Ovary (tissue), 9 donors: ENCODE results near the gene HAUS6. TPM values are rescaled to one million over a fixed set of nuclear protein-coding genes. Genes with fewer than 3 reads are reported as not detected.

Experiments
- DNase-seq, 5 donors: peaks; one replicate each; pipeline ENCODE4 v3.0.0-alpha.2; 2019 to 2020
- H3K27ac ChIP-seq, 2 donors: fragments of 200-600 bp; one replicate each; pipeline versions ENCODE4 v1.5.1 to v1.8.0; 2019 to 2022
- H3K27me3 ChIP-seq: fragments of 200-600 bp; one replicate; pipeline ENCODE4 v1.8.0; 2022
- H3K36me3 ChIP-seq: fragments of 200-600 bp; sonication (generic); one replicate; pipeline ENCODE4 v1.5.1; 2019
- H3K4me1 ChIP-seq: one replicate; pipeline ENCODE4 v1.8.1; 2013; ENCODE audit warnings: mild to moderate bottlenecking, moderate library complexity; ENCODE audit not compliant: insufficient read depth
- H3K4me3 ChIP-seq: fragments of 200-600 bp; sonication (generic); one replicate; pipeline ENCODE4 v1.5.1; 2017
- H3K9me3 ChIP-seq, 2 donors: fragments of 200-600 bp in 1 of 2; sonication (generic) in 1 of 2; one replicate each; pipeline versions ENCODE4 v1.5.1 to v1.8.1; 2013 to 2019; ENCODE audit warnings: mild to moderate bottlenecking in 1 of 2, moderate library complexity in 1 of 2
- EP300 ChIP-seq: sonication (generic); formaldehyde crosslinking; IDR thresholded peaks from one replicate; pipeline ENCODE4 v1.6.1; 2017; ENCODE audit warnings: antibody characterized with exemption
- POLR2A ChIP-seq: fragments of 450-650 bp; IDR thresholded peaks from one replicate; pipeline ENCODE4 v1.6.1; 2017; ENCODE audit warnings: antibody characterized with exemption, mild to moderate bottlenecking, moderate library complexity
- WGBS, 3 donors: extraction: QIAGEN DNeasy Blood & Tissue Kit in 1 of 3; methylation state at CpG; one replicate each; pipeline versions ENCODE4 v1.1.5 to v1.1.7; 2013 to 2017; 5-methylcytosine and 5-hydroxymethylcytosine counted together
- intact Hi-C, 4 donors: fragments of 100-400 bp; cut with DNase I; formaldehyde crosslinking; loops; one replicate each; pipeline versions ENCODE4 v1.11.0 to v1.15.1; 2022 to 2023
- polyA plus RNA-seq, 2 donors: library from polyadenylated mRNA; stranded (reverse); fragments of 200-250 nt in 1 of 2; fragments of 350-450 nt in 1 of 2; fragmentation: Illumina TruSeq in 1 of 2; extraction: RNeasy Lipid Tissue Mini Kit (QIAGEN cat#74804) in 1 of 2; gene quantifications; one replicate each; pipeline ENCODE4 v1.2.3, GENCODE V29; 2013 to 2014
- small RNA-seq: library from RNA; depleted of rRNA; stranded (forward); fragments of <200 nt; gene quantifications from one replicate; pipeline ENCODE3, GENCODE V24; 2016
- total RNA-seq, 7 donors: library from RNA; depleted of rRNA in 2 of 7; stranded (reverse); fragments of >200 nt in 2 of 7; fragmentation: NEBNext Ultra II Directional in 3 of 7; extraction: Animal tissue kit (Norgen Biotek cat#: 25700) in 3 of 7; gene quantifications; one replicate each; pipeline versions ENCODE4 v1.1.0 to v1.2.4, GENCODE V29; 2016 to 2023
- TF ChIP-seq, protein P1 (sequence below), 3 donors: fragments of 450-650 bp in 2 of 3; fragments of 200-600 bp in 1 of 3; IDR thresholded peaks; one replicate each; pipeline versions ENCODE4 v1.5.1 to v1.8.0; 2016 to 2022; ENCODE audit warnings: antibody characterized with exemption in 3 of 3, mild to moderate bottlenecking in 1 of 3
- donor health status: DM: no; HTN: no; CAD: no; lungs with moderate emphysema.
- donor health status: DM: no; HTN: no; CAD: no.
- donor health status: Bipolar disorder and iron deficiency.
- donor health status: DM: yes; HTN: yes; CAD: no.
- donor health status: DM: no; HTN: no; CAD: no.
- donor health status: DM: yes; HTN: yes; CAD: no.

The HAUS6 gene
- total and polyA plus RNA-seq, 9 donors, result 4.6 to 13.1 (median 9.7) TPM

DNA sequence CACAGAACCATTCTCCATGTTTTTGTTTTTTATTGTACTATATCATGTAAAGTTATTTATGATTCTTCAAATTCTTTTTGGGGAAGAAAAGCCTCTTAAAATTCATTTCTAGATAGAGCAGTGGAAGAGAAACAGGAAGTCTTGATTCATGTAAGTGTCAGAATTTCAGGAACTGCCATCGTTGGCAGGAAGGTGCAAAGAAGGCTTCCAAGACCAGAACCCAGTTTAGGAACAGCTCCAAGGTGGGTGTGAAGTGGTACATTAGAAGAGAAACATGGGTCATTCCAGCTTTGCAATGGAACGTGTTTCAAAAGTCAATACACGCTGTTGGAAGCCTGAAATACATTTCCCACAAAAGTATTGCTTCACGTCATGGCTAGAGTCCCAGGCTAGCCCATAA, 84.5 kb downstream of the HAUS6 start:
- no peak for TF ChIP-seq EP300
- TF ChIP-seq, protein P1, sequence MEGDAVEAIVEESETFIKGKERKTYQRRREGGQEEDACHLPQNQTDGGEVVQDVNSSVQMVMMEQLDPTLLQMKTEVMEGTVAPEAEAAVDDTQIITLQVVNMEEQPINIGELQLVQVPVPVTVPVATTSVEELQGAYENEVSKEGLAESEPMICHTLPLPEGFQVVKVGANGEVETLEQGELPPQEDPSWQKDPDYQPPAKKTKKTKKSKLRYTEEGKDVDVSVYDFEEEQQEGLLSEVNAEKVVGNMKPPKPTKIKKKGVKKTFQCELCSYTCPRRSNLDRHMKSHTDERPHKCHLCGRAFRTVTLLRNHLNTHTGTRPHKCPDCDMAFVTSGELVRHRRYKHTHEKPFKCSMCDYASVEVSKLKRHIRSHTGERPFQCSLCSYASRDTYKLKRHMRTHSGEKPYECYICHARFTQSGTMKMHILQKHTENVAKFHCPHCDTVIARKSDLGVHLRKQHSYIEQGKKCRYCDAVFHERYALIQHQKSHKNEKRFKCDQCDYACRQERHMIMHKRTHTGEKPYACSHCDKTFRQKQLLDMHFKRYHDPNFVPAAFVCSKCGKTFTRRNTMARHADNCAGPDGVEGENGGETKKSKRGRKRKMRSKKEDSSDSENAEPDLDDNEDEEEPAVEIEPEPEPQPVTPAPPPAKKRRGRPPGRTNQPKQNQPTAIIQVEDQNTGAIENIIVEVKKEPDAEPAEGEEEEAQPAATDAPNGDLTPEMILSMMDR (IDR thresholded peaks at IDR 0.05), result no peak
- no peak for TF ChIP-seq POLR2A
- H3K4me1 ChIP-seq, result no peaks in the 10 kb centered on the region
- H3K4me3 ChIP-seq, result no peak overlapping the region
- no peaks in the 10 kb centered on the region for H3K27me3 ChIP-seq
- no peaks in the 10 kb centered on the region for H3K36me3 ChIP-seq
- WGBS, 3 donors, result 53 to 58% (median 56%) methylated on average over 4 of the region's 4 CpGs
- intact Hi-C loops, result loop anchor here in 1 of 4 donors (10.0 kb wide), 1 partner anchor 763 kb away; no protein-coding TSS in a partner anchor
- H3K9me3 ChIP-seq, result no peaks in the 10 kb centered on the region
- DNase-seq, result no peak
- H3K27ac ChIP-seq, result no peak overlapping the region

DNA sequence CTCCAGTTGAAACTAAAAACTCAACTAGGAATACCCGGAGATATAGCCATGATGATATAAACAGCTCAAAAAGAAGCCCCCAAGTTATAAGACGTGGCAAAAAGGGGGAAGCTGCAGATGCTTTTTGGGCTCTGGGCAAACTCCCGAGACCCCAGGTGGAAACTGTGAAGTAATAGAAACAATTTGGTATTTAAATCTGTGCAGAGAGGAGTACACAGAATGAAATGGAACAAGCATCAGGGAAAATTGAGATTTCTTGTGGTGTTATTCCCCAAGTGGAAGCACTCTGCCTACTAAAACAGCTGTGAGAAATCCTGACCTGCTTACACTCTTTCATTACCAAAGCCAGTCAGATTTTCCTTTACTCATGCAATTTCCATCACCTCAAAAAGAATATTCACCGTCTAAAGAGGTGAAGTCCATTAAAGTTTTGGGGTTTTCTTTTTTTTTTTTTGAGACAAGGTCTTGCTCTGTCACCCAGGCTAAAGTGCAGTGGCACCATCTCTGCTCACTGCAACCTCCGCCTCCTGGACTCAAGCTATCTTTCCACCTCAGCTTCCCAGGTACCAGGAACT, 93.2 kb downstream of the HAUS6 start:
- H3K27me3 ChIP-seq, result no peaks in the 10 kb centered on the region
- no peak for DNase-seq
- no peaks in the 10 kb centered on the region for H3K4me1 ChIP-seq
- no peak overlapping the region for H3K4me3 ChIP-seq
- no peak overlapping the region for H3K27ac ChIP-seq
- WGBS, 3 donors, result 54 to 57% (median 55%) methylated on average over 5 of the region's 5 CpGs
- no peaks in the 10 kb centered on the region for H3K9me3 ChIP-seq
- TF ChIP-seq, protein P1 (IDR thresholded peaks at IDR 0.05), result no peak
- H3K36me3 ChIP-seq, result no peaks in the 10 kb centered on the region
- intact Hi-C loops, result loop anchor here in 1 of 4 donors (5.0 kb wide), 1 partner anchor 407 kb away; no protein-coding TSS in a partner anchor

Small RNAs within 50 kb of the gene (small RNA-seq; reads per million reads assigned to genes)
- not detected for gene RF00019
- not detected for gene RNU6-264P
- 15.5 reads per million, percentile 86 among the genes with 10 or more reads in this experiment for gene SCARNA8

Other genes starting within 250 kb of the HAUS6 start
- under 1 TPM in 6 of 7 donors, not detected in 1; 0.10 to 0.47 (median 0.14) TPM for gene SAXO1, start 69.7 kb downstream of the HAUS6 start, total RNA-seq
- under 1 TPM; 0.04 to 0.07 TPM for gene SAXO1, start 69.7 kb downstream of the HAUS6 start, polyA plus RNA-seq
- 100 to 1,000 TPM in 4 of 7 donors, 10 to 100 TPM in 3; 36.6 to 111 (median 104) TPM for gene RRAGA, start 53.5 kb downstream of the HAUS6 start, total RNA-seq
- gene RRAGA, start 53.5 kb downstream of the HAUS6 start, polyA plus RNA-seq, result 100 to 1,000 TPM in 1 of 2 donors, 10 to 100 TPM in 1; 90.1 to 124 TPM
- gene PLIN2, start 24.6 kb upstream of the HAUS6 start, total RNA-seq, result 100 to 1,000 TPM in 3 of 7 donors, 10 to 100 TPM in 4; 33.3 to 138 (median 77.4) TPM
- 100 to 1,000 TPM in 1 of 2 donors, 10 to 100 TPM in 1; 41.0 to 110 TPM for gene PLIN2, start 24.6 kb upstream of the HAUS6 start, polyA plus RNA-seq
- gene DENND4C, start 127.8 kb upstream of the HAUS6 start, total RNA-seq, result 10 to 100 TPM; 52.6 to 83.9 (median 60.5) TPM
- gene DENND4C, start 127.8 kb upstream of the HAUS6 start, polyA plus RNA-seq, result 10 to 100 TPM; 18.7 to 26.5 TPM